Kidney capillary endothelial cell (primary cell): ENCODE results near the gene LAMA5.

ENCODE experiments used
- DNase-seq: peaks from one replicate; pipeline ENCODE4 v3.0.0-alpha.2; 2018; ENCODE audit warnings: low spot score

Gene LAMA5

GRCh38 chr20:62367136-62367632, at the start of gene LAMA5:
Gene LAMA5 (minus strand): TSS chr20:62367312. CDS start chr20:62367245, 67 bp downstream.
- no peak for DNase-seq

GRCh38 chr20:62415354-62416111, 48.4 kb upstream of the LAMA5 start:
- DNase-seq: no peak

- no peak for DNase-seq
Measured at GRCh38 chr20:62413896-62414481, 46.9 kb upstream of the LAMA5 start.

GRCh38 chr20:62413025-62413570, 46.0 kb upstream of the LAMA5 start:
- no peak for DNase-seq

DNA sequence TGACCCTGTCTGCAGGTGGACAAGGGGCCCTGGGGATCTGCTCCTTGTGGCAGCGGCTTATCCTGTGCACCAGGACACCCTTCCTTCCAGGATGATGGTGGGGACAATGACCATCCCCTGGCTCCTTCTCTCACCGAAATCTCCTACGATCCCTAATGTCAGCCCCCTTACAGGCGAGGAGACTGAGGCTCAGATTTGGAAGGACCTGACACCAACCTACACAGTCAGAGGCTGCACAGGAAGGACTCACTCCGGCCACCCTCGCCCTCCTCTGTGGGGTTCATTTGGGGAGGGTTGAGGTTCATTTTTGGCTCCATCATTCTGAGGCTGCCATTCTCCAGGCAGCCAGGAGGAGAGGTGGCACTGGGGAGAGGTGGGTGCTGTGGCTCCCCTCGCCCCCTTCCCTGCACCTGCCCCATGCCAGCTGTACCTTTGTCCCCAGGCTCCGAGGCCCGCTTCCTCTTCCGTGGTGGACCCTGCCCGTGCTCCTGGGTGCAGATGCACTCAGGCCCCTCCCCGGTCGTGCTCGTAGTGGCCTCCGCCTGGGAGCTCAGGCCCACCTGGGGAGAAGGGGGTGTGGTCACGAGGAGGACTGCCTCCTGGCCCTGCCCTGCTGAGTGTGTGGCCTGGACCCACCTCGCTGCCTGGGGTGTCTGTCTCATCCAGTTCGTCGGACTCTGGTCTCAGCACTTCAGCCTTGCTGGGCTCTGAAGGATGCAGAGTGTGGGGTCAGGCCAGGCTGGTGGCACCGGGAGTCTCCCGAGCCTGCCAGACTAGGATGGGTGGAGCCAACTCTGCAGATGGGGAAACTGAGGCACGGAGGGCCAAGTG, 45.3 kb upstream of the LAMA5 start:
- DNase-seq: no peak

- no peak for DNase-seq
Measured at GRCh38 chr20:62411479-62412193, 44.5 kb upstream of the LAMA5 start.

DNA sequence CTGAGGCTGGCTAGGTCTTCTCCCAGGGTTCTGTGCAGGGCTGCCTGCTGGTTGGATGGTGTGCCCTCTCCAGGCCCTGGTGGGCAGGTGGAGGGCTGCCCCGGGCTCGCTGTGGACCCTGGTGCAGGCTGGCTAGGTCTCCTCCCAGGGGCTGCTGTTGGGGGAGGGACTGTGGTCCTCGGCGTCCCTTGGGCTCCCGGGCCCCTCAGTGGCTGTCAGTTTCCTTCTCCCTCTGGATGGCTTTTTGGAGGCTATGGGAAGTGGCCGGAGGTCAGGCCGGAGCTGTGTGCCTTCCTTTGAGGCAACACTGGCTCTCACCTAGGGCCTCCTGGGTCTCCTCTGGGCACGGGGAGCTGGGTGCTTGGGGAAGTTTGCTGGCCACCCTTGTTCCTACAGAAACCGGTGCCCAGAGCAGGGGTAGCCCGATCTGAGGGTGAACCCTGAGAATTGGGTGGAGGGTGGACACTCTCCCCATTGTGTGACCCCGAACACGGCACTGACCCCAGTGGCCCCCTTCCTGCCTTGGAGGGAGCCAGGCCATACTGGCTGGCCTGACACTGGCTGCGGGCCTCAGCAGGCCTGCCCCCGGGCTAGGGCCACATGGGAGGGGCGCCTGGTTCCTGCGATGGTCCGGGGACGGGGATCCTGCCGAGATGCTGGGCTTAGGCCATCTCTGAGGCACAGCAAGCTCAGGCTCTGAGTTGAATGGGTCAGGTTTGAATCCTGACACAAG, 43.8 kb upstream of the LAMA5 start:
- DNase-seq: no peak

- no peak for DNase-seq
Measured at GRCh38 chr20:62409931-62410745, 43.0 kb upstream of the LAMA5 start.

GRCh38 chr20:62409086-62409853, 42.2 kb upstream of the LAMA5 start:
- no peak for DNase-seq

GRCh38 chr20:62408640-62409039, 41.5 kb upstream of the LAMA5 start:
- DNase-seq: no peak

GRCh38 chr20:62408055-62408454, 40.9 kb upstream of the LAMA5 start:
- no peak for DNase-seq

GRCh38 chr20:62407221-62407992, 40.3 kb upstream of the LAMA5 start, which contains the start of gene CABLES2:
Gene CABLES2 (minus strand): TSS chr20:62407285. CDS start chr20:62407276, 9 bp downstream.
- peak; percentile 82 for DNase-seq

GRCh38 chr20:62406635-62407176, 39.6 kb upstream of the LAMA5 start:
- no peak for DNase-seq

DNA sequence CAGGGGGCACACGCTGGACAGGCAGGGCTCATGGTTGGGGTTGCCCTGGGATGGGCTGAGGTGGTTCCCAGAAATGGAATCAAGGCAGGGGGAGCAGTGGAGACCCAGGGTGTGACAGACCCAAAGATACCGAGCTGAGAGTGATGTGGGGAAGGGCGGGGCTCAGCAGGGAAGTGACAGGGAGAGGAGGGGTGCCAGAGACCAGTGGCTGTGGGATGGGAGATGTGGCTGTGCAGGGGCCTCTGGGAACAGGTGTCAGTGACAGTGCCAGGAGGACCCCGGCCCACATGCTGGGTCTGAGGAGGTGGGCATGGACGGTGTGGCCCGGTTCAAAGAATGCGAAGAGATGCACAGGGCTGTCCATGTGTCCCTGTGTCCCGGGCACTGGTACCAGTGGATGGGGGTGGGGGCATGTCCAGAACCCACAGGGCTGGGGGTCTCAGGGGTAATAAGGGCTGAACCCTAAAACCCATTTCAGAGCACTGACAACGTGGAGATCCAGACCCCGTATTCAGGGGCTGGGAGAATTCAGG, 38.9 kb upstream of the LAMA5 start:
- no peak for DNase-seq

DNA sequence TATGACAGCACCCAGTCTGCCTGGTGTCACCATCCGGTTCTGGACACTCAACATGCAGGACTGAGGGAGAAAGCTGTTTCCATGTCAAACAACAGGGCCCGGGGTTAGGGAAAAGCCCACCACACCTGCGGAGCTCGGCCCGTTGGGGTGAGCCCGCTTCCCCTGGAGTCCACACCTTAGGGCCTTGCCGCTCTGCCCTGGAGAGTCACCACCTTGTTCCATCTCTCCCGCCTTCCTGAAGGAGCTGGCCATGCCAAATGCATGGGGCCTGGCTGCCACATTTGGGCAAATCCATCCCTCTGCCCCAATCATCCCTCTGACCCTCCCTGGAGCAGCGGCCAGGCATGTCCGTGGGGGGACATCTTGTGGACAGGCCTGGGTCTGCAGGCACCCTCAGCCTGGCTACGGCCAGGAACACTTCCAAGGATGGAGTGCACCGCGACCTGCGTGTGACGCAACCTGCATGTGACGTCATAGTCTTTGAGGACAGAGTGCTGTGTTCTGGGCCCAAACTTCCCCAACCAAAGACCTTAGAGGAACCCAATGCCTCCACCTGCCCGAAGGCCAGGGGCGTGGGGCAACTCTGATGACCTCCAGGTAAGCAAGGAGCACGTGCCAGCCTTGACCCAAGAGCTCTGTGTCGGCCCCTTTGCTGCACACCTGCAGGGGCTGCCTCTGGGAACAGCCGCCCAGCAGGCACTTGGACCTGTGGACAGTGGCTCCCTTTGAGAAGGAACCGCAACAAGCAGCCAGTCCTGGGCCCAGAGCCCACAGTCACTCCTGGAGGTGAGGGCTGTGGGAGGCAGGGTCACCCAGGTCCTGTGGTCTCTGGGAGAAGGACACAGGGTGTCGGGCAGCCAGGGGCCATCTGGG, 38.2 kb upstream of the LAMA5 start:
- DNase-seq: no peak

DNA sequence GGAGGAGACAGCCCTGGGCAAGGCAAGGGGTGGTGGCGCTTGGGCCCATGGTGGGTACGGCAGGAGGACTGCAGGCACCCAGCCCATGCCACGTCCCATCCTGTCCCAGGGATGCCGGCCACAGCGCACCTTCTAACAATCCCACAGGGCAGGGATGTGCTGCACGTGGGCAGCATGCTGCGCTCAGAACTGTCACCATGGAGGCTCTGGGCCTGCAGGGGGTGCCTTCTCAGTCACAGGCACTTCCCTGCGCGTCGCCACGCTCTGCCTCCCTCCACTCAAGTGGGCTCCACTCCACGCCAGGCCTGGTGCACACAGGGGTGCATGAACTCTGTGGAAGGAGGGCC, 37.6 kb upstream of the LAMA5 start:
- DNase-seq: no peak

- DNase-seq: no peak
Measured at GRCh38 chr20:62404112-62404665, 37.1 kb upstream of the LAMA5 start.
